GM19193 (cell line): Measurements from ENCODE around the gene FKRP.

Source experiments
- POLR2A ChIP-seq: IDR thresholded peaks from 4 replicates; pipeline ENCODE4 v1.6.1; 2011; ENCODE audit not compliant: insufficient read depth, insufficient read length; ENCODE audit errors: extremely low read depth

Gene FKRP

GRCh38 chr19:46755077-46755852, 9.4 kb downstream of the FKRP start:
- TF ChIP-seq POLR2A = no peak

DNA sequence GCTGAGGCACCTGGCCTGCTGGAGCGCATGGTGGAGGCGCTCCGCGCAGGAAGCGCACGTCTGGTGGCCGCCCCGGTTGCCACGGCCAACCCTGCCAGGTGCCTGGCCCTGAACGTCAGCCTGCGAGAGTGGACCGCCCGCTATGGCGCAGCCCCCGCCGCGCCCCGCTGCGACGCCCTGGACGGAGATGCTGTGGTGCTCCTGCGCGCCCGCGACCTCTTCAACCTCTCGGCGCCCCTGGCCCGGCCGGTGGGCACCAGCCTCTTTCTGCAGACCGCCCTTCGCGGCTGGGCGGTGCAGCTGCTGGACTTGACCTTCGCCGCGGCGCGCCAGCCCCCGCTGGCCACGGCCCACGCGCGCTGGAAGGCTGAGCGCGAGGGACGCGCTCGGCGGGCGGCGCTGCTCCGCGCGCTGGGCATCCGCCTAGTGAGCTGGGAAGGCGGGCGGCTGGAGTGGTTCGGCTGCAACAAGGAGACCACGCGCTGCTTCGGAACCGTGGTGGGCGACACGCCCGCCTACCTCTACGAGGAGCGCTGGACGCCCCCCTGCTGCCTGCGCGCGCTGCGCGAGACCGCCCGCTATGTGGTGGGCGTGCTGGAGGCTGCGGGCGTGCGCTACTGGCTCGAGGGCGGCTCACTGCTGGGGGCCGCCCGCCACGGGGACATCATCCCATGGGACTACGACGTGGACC, 10.1 kb downstream of the FKRP start:
- TF ChIP-seq POLR2A = no peak

DNA sequence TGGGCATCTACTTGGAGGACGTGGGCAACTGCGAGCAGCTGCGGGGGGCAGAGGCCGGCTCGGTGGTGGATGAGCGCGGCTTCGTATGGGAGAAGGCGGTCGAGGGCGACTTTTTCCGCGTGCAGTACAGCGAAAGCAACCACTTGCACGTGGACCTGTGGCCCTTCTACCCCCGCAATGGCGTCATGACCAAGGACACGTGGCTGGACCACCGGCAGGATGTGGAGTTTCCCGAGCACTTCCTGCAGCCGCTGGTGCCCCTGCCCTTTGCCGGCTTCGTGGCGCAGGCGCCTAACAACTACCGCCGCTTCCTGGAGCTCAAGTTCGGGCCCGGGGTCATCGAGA, 10.7 kb downstream of the FKRP start:
- TF ChIP-seq POLR2A = no peak

DNA sequence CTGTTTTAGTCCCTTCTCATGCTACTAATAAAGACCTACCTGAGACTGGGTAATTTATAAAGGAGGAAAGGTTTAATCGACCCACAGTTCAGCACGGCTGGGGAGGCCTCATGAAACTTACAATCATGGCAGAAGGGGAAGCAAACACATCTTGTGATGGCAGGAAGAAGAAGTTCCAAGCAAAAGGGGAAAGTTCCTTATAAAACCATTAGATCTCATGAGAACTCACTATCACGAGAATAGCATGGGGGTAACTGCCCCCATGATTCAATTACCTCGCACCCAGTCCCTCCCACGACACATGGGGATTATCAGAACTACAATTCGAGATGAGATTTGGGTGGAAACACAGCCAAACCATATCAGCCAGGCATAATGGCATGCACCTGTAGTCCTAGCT, 13.3 kb downstream of the FKRP start:
- no peak for TF ChIP-seq POLR2A

GRCh38 chr19:46759817-46760333, 14.0 kb downstream of the FKRP start:
- TF ChIP-seq POLR2A = no peak

DNA sequence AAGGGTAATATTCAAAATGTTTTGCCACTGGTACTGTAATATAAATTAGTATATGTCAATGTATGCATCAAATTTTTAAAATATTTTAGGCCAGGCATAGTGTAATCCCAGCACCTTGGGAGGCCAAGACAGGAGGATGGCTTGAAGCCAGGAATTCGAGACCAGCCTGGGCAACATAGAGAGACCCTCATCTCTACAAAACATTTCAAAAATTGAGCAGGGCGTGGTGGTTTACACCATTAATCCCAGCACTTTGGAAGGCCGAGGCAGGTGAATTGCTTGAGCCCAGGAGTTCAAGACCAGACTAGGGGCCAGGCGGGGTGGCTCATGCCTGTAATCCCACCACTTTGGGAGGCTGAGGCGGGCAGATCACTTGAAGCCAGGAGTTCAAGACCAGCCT, 14.5 kb downstream of the FKRP start:
- TF ChIP-seq POLR2A = no peak

GRCh38 chr19:46761418-46761831, 15.6 kb downstream of the FKRP start:
- TF ChIP-seq POLR2A = no peak

GRCh38 chr19:46762245-46762890, 16.5 kb downstream of the FKRP start:
- no peak for TF ChIP-seq POLR2A

DNA sequence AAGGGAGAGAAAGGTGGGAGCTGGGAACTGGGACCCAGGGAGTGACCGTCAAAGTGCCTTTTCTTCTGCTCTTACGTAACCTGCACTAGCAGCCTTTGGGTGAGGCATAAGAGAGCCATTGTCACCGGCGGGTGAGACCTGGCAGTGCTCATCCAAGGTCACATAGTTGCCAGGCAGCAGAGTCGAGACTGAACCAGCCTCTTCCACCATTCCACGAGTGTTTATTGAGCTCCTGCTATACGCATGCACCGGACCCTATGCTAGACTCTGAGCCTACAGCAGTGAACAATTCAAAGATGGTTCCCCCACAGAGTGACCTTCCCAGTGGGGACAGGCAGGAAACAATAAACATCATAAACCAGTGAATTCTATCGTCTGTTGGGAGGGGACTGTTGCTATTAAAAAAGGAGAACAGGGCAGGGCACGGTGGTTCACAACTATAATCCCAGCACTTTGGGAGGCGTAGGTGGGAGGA, 19.0 kb downstream of the FKRP start:
- no peak for TF ChIP-seq POLR2A

DNA sequence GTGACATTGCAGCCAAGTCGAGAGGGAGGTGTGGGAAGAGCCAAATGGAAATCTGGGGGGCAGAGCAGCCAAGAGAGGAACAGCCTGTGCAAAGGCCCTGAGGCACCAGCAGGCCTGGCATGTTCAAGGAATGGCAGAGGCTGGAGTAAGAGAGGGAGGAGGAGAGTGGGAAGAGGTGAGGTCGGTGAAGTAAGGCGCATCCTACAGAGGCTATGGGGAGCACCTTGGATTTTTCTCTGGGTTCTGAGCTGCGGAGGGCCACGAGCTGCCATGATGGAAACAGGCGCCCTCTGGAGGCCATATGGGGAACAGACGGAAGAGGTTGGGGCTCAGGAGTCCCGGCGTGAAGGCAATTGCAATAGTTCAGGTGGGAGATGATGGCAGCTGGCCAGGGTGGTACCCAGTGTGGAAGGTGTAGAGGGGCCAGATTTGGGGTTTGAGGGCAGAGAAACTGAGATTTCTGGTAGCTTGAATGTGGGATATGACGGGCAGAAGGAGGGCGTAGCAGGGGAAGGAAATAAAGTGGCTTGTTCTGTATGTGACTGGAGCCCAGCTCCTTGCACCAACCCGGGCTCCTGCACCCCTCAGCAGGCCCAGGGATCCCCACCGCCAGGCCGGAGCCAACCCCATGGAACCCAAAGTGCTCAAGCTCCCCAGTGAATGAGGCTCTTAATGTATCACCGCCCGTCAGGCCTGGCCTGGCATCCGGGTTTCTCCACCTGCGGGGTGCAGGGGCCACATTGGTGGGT, 20.9 kb downstream of the FKRP start:
- TF ChIP-seq POLR2A = no peak

DNA sequence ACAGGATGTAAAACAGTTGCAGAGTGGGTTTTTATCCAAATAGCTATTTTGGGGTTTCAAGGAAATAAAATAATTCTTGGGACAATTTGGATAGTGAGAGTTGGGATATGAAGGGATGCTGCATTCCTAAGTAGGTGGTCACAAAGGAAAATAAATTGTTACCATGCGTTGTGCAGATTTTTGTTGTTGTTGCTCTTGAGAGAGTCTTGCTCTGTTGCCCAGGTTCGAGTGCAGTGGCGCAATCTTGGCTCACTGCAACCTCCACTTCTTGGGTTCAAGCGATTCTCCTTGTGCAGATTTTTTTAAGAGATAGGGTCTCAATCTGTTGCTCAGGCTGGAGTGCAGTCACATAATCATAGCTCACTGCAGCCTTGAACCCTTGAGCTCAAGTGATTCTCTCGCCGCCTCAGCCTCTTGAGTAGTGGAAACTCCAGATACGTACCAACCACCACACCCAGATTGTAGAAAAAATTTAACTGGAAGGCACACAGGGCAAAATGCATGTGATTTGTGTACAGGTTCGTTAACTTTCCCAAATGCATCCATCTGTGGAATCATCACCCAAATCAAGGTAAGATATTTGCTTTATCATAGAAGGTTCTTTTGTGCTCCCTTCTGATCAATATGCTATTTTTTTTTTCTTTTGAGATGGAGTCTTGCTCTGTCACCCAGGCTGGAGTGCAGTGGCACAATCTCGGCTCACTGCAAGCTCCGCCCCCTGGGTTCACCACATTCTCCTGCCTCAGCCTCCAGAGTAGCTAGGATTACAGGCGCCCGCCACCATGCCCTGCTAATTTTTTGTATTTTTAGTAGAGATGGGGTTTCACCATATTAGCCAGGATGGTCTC, 26.5 kb downstream of the FKRP start:
- no peak for TF ChIP-seq POLR2A

DNA sequence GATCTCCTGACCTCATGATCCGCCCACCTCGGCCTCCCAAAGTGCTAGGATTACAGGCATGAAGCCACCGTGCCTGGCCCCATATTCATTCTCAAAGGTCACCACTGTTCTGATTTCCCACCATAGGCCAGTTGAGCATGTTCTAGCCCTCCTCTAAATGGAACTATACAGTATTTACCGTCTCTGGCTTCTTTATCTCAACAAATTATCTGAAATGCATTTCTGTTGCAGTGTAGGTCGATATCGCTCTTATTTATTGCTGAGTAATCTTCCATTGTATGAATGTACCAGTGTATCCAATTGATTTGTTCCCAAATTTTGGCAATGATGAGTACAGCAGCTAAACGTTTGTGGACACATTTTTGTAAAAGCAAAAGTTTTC, 27.2 kb downstream of the FKRP start:
- no peak for TF ChIP-seq POLR2A

- TF ChIP-seq POLR2A = no peak
These were observed 29.9 kb downstream of the FKRP start for GRCh38 chr19:46775642-46776258.

GRCh38 chr19:46776927-46777911, 31.4 kb downstream of the FKRP start:
- TF ChIP-seq POLR2A = no peak
